ENCODE measurements around the gene PSMB11. TPM values are rescaled to one million over a fixed set of nuclear protein-coding genes. Genes with fewer than 3 reads are reported as not detected.

Gene PSMB11
- total RNA-seq, 1 donor = not detected

DNA sequence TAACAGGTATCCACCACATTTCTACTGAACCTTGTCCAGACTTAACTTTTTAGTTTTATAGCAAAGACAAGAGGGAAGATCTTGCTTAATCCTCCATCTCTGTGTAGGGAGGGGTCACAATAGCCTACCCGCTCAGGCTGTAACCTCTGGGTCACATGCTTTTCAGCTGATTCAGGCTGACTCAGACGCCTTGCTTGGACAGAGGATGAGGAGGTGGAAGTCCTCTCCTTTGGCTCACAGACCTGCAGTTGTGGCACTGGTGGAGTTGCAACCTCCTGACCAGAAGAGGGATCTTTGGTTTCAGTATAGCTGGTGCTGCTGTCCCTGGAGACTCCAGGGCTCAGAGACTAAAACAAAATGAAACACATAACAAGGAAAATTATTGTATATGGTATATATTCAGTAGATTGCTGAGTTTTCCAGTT is 36.7 kb downstream of the PSMB11 start:
- Histone ChIP-seq H2AFZ (ENCODE audit: low read length) (no peak overlapping the region), H3K79me2 (ENCODE audit: insufficient read depth, low read length) (peaks cover 42% of the 10 kb centered on the region), H3K9me3 (ENCODE audit: low read depth, low read length) (no peaks in the 10 kb centered on the region), H3K36me3 (ENCODE audit: insufficient read depth, low read length) (peaks cover 78% of the 10 kb centered on the region), H4K20me1 (ENCODE audit: insufficient read depth, low read length) (no peaks in the 10 kb centered on the region), H3K4me1 (ENCODE audit: insufficient read depth, low read length) (peaks cover 47% of the 10 kb centered on the region), H3K4me3 (ENCODE audit: insufficient read depth, low read length) (peak overlapping the region; percentile 5), H3K27me3 (ENCODE audit: insufficient read depth, low read length) (no peaks in the 10 kb centered on the region), H3K4me2 (ENCODE audit: insufficient read depth, low read length) (peak overlapping the region; percentile 63), H3K27ac (ENCODE audit: low read depth, low read length) (peak overlapping the region; percentile 90)
- DNase-seq (ENCODE audit: insufficient read length, low spot score, missing footprints) = peak; percentile 85
- TF ChIP-seq, protein P1, sequence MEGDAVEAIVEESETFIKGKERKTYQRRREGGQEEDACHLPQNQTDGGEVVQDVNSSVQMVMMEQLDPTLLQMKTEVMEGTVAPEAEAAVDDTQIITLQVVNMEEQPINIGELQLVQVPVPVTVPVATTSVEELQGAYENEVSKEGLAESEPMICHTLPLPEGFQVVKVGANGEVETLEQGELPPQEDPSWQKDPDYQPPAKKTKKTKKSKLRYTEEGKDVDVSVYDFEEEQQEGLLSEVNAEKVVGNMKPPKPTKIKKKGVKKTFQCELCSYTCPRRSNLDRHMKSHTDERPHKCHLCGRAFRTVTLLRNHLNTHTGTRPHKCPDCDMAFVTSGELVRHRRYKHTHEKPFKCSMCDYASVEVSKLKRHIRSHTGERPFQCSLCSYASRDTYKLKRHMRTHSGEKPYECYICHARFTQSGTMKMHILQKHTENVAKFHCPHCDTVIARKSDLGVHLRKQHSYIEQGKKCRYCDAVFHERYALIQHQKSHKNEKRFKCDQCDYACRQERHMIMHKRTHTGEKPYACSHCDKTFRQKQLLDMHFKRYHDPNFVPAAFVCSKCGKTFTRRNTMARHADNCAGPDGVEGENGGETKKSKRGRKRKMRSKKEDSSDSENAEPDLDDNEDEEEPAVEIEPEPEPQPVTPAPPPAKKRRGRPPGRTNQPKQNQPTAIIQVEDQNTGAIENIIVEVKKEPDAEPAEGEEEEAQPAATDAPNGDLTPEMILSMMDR (IDR thresholded peaks at IDR 0.05; ENCODE audit: extremely low read depth, low read depth, low read length) = peak; percentile 16

DNA sequence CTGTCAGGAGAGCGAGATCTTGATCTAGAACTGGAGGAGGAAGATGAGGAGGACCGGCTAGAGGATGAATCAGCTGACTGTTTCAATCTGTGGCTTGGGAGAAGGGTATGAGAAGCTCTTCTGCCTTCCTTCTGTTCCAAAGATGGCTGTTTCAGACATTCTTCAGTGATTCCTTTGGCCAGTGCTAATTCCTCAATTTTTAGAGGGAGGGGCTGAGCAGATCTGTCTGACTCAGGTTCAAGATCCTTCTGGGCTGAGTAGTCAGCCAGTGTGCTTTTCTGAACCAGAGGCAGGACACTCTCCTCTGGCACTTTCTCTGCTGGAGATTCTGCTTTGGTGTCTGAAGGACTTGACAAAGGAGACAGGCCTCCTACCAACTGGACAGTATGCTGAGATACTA is 37.7 kb downstream of the PSMB11 start:
- no peaks in the 10 kb centered on the region for H3K9me3 ChIP-seq (ENCODE audit: low read depth, low read length)
- TF ChIP-seq, protein P1 (IDR thresholded peaks at IDR 0.05; ENCODE audit: extremely low read depth, low read depth, low read length) = no peak
- peak overlapping the region; percentile 30 for H3K4me3 ChIP-seq (ENCODE audit: insufficient read depth, low read length)
- H3K27me3 ChIP-seq (ENCODE audit: insufficient read depth, low read length) = no peaks in the 10 kb centered on the region
- H4K20me1 ChIP-seq (ENCODE audit: insufficient read depth, low read length) = no peaks in the 10 kb centered on the region
- peaks cover 47% of the 10 kb centered on the region for H3K4me1 ChIP-seq (ENCODE audit: insufficient read depth, low read length)
- DNase-seq (ENCODE audit: insufficient read length, low spot score, missing footprints) = peak; percentile 82
- peak overlapping the region; percentile 90 for H3K27ac ChIP-seq (ENCODE audit: low read depth, low read length)
- H3K36me3 ChIP-seq (ENCODE audit: insufficient read depth, low read length) = peaks cover 75% of the 10 kb centered on the region
- peak overlapping the region; percentile 63 for H3K4me2 ChIP-seq (ENCODE audit: insufficient read depth, low read length)
- peaks cover 44% of the 10 kb centered on the region for H3K79me2 ChIP-seq (ENCODE audit: insufficient read depth, low read length)
- peak overlapping the region; percentile 60 for H2AFZ ChIP-seq (ENCODE audit: low read length)

DNA sequence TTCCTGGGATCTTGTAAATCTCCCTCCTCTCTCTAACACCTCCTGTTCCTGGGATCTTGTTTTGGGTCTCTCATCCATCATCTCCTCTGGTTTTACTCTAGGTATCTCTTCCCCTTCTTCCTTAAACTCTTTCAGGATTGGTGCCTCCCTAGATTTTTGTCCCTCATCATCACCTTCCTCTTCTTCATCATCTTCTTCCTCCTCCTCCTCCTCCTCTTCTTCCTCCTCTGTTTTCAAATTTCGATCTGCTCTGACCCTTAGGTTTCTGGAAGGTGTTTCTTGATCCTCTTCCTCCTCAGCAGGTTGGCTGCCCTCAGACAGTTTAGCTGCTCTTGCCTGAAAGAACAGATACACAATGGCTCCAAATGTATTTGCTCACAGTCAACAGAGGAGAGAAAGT is 38.5 kb downstream of the PSMB11 start:
- H3K27me3 ChIP-seq (ENCODE audit: insufficient read depth, low read length) = no peaks in the 10 kb centered on the region
- DNase-seq (ENCODE audit: insufficient read length, low spot score, missing footprints) = no peak
- peak overlapping the region; percentile 90 for H3K27ac ChIP-seq (ENCODE audit: low read depth, low read length)
- H3K79me2 ChIP-seq (ENCODE audit: insufficient read depth, low read length) = peaks cover 40% of the 10 kb centered on the region
- peaks cover 52% of the 10 kb centered on the region for H3K4me1 ChIP-seq (ENCODE audit: insufficient read depth, low read length)
- H3K4me2 ChIP-seq (ENCODE audit: insufficient read depth, low read length) = peak overlapping the region; percentile 63
- H3K4me3 ChIP-seq (ENCODE audit: insufficient read depth, low read length) = no peak overlapping the region
- no peak overlapping the region for H2AFZ ChIP-seq (ENCODE audit: low read length)
- TF ChIP-seq, protein P1 (IDR thresholded peaks at IDR 0.05; ENCODE audit: extremely low read depth, low read depth, low read length) = no peak
- peaks cover 73% of the 10 kb centered on the region for H3K36me3 ChIP-seq (ENCODE audit: insufficient read depth, low read length)
- peaks cover under 1% of the 10 kb centered on the region for H4K20me1 ChIP-seq (ENCODE audit: insufficient read depth, low read length)
- no peaks in the 10 kb centered on the region for H3K9me3 ChIP-seq (ENCODE audit: low read depth, low read length)

DNA sequence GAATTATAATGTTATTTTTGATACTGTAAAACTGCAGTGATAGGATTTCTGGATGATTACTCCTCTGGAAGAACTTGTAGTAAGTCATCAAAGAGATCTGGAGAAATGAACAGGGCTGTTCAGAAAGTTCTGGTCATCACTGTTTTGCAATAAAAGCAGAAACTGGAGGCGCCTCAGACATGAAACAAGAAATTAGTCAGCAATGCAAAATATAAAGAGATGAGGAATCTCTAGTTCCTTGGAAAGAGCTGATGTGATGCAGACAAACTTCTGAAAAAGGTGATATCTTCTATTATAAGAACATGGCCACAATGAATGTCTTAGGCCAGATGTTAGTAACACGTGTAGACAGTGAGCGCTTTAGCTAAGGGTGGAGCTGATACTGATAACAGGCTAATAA is 43.4 kb downstream of the PSMB11 start:
- Histone ChIP-seq H3K4me3 (ENCODE audit: insufficient read depth, low read length) (no peak overlapping the region), H3K9me3 (ENCODE audit: low read depth, low read length) (no peaks in the 10 kb centered on the region), H3K4me2 (ENCODE audit: insufficient read depth, low read length) (no peak overlapping the region), H3K27ac (ENCODE audit: low read depth, low read length) (peak overlapping the region; percentile 46), H3K36me3 (ENCODE audit: insufficient read depth, low read length) (peaks cover 75% of the 10 kb centered on the region), H3K27me3 (ENCODE audit: insufficient read depth, low read length) (no peaks in the 10 kb centered on the region), H3K79me2 (ENCODE audit: insufficient read depth, low read length) (peaks cover 67% of the 10 kb centered on the region), H2AFZ (ENCODE audit: low read length) (no peak overlapping the region), H4K20me1 (ENCODE audit: insufficient read depth, low read length) (peaks cover 4% of the 10 kb centered on the region), H3K4me1 (ENCODE audit: insufficient read depth, low read length) (peaks cover 22% of the 10 kb centered on the region)
- no peak for DNase-seq (ENCODE audit: insufficient read length, low spot score, missing footprints)
- TF ChIP-seq, protein P1 (IDR thresholded peaks at IDR 0.05; ENCODE audit: extremely low read depth, low read depth, low read length) = no peak
